Glutamatergic neuron (in vitro differentiated cells): ENCODE results near the gene CNEP1R1. TPM values are rescaled to one million over a fixed set of nuclear protein-coding genes. Genes with fewer than 3 reads are reported as not detected.

Experiments
- DNase-seq: peaks from one replicate; pipeline ENCODE4 v3.0.0; 2022
- H3K27ac Mint-ChIP-seq: one replicate; pipeline ENCODE4 v1.8.0; 2020; ENCODE audit warnings: mild to moderate bottlenecking, mixed read lengths, inconsistent platforms; ENCODE audit not compliant: unreplicated experiment
- H3K27me3 Mint-ChIP-seq: one replicate; pipeline ENCODE4 v1.8.0; 2020; ENCODE audit warnings: mild to moderate bottlenecking, moderate library complexity, mixed read lengths, inconsistent platforms; ENCODE audit not compliant: unreplicated experiment
- H3K36me3 Mint-ChIP-seq: one replicate; pipeline ENCODE4 v1.8.0; 2020; ENCODE audit warnings: mild to moderate bottlenecking, mixed read lengths, inconsistent platforms; ENCODE audit not compliant: unreplicated experiment
- H3K4me1 Mint-ChIP-seq: one replicate; pipeline ENCODE4 v1.8.0; 2020; ENCODE audit warnings: mild to moderate bottlenecking, low read depth, mixed read lengths, inconsistent platforms; ENCODE audit not compliant: unreplicated experiment
- H3K4me3 Mint-ChIP-seq: one replicate; pipeline ENCODE4 v1.8.0; 2020; ENCODE audit warnings: mild to moderate bottlenecking, mixed read lengths, inconsistent platforms; ENCODE audit not compliant: unreplicated experiment
- H3K9me3 Mint-ChIP-seq: one replicate; pipeline ENCODE4 v1.8.0; 2020; ENCODE audit warnings: mild to moderate bottlenecking, moderate library complexity, mixed read lengths, inconsistent platforms; ENCODE audit not compliant: unreplicated experiment
- total RNA-seq: library from RNA; stranded (reverse); fragmentation: NEBNext Ultra II Directional; extraction: Animal tissue kit (Norgen Biotek cat#: 25700); gene quantifications from one replicate; pipeline ENCODE4 v1.2.1, GENCODE V29; 2021; ENCODE audit not compliant: unreplicated experiment
- TF ChIP-seq, protein P1 (sequence below): fragments of 200-600 bp; sonication (generic); IDR thresholded peaks from one replicate; pipeline ENCODE4 v1.5.0; 2021; ENCODE audit not compliant: partially characterized antibody, unreplicated experiment

Gene CNEP1R1
- total RNA-seq, 1 donor from 2014 or later: 15.0 TPM

GRCh38 chr16:50056226-50056625 is 31.2 kb downstream of the CNEP1R1 start:
- H3K36me3 Mint-ChIP-seq: no peaks in the 10 kb centered on the region
- TF ChIP-seq, protein P1, sequence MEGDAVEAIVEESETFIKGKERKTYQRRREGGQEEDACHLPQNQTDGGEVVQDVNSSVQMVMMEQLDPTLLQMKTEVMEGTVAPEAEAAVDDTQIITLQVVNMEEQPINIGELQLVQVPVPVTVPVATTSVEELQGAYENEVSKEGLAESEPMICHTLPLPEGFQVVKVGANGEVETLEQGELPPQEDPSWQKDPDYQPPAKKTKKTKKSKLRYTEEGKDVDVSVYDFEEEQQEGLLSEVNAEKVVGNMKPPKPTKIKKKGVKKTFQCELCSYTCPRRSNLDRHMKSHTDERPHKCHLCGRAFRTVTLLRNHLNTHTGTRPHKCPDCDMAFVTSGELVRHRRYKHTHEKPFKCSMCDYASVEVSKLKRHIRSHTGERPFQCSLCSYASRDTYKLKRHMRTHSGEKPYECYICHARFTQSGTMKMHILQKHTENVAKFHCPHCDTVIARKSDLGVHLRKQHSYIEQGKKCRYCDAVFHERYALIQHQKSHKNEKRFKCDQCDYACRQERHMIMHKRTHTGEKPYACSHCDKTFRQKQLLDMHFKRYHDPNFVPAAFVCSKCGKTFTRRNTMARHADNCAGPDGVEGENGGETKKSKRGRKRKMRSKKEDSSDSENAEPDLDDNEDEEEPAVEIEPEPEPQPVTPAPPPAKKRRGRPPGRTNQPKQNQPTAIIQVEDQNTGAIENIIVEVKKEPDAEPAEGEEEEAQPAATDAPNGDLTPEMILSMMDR: peak; percentile 8
- H3K9me3 Mint-ChIP-seq: peaks cover 8% of the 10 kb centered on the region
- H3K4me3 Mint-ChIP-seq: no peak overlapping the region
- H3K27me3 Mint-ChIP-seq: peaks cover 4% of the 10 kb centered on the region
- H3K4me1 Mint-ChIP-seq: no peaks in the 10 kb centered on the region
- no peak for DNase-seq
- H3K27ac Mint-ChIP-seq: no peak overlapping the region

- Mint-ChIP-seq H3K27ac (no peak overlapping the region), H3K9me3 (peaks cover 5% of the 10 kb centered on the region), H3K27me3 (peaks cover 4% of the 10 kb centered on the region), H3K4me3 (no peak overlapping the region), H3K4me1 (no peaks in the 10 kb centered on the region), H3K36me3 (no peaks in the 10 kb centered on the region)
- no peak for DNase-seq
- TF ChIP-seq, protein P1: no peak
Measured at GRCh38 chr16:50058091-50058771, 33.2 kb downstream of the CNEP1R1 start.

DNA sequence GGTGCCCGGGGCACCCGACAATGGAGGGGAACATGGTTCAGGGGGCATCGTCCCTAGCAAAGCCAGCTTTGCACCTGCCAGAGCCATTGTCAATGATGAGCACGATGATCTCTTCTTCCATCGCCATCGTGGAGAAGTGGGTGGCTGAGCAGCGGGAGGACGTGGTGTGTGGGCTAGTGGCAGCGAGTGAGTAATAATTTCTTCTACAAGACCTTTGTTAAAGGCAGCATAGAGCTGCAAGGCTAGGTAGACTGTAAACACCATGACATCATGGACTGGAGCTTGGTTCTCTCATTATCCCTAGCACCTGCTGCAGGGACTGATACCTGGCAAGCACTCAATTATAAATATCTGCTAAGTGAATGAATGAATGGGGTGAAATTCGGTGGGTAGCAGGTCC is 34.1 kb downstream of the CNEP1R1 start:
- Mint-ChIP-seq H3K36me3 (no peaks in the 10 kb centered on the region), H3K4me1 (no peaks in the 10 kb centered on the region), H3K27me3 (peaks cover 4% of the 10 kb centered on the region), H3K9me3 (peaks cover 5% of the 10 kb centered on the region), H3K4me3 (no peak overlapping the region), H3K27ac (no peak overlapping the region)
- TF ChIP-seq, protein P1: no peak
- no peak for DNase-seq

DNA sequence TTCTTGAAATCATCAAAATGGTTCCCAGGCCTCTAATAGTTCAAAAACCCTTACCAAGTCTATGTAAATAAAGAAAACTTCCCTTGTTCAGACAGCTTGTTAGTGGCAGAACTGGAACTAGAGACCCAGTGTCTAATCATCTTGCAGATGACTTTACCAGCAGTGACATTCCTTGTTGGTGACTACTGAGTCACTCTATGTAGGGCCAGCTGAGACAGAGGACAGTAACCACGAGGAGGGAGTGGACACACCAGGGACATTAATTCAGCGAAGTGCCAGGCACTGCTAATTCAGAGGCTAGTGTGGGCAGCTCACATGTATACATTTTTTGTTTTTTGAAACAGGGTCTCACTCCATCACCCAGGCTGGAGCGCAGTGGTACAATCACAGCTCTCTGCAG is 34.6 kb downstream of the CNEP1R1 start:
- Mint-ChIP-seq H3K9me3 (peaks cover 5% of the 10 kb centered on the region), H3K36me3 (no peaks in the 10 kb centered on the region), H3K4me3 (no peak overlapping the region), H3K27ac (no peak overlapping the region), H3K4me1 (no peaks in the 10 kb centered on the region), H3K27me3 (peaks cover 4% of the 10 kb centered on the region)
- DNase-seq: no peak
- TF ChIP-seq, protein P1: no peak

DNA sequence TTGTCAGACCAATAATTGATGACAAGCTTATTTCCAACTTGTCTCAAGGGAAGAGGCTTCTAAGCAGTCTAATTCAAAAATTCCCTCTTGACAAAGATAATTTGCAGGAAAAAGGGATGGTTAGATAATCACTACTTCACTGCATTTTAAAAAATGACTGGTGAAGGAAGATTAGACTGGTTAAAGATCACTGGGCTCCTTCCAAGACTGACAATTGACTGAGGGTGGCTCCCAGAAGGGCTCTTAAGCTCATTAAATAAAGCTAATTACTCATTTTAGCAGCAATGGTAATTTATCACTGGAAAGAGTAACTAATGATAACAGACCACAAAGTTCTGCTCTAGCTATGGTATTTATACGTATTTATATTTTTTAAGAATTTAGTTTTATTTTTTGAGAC is 36.3 kb downstream of the CNEP1R1 start:
- DNase-seq: no peak
- H3K27me3 Mint-ChIP-seq: peaks cover 7% of the 10 kb centered on the region

More for the DNA sequence above, 36.3 kb downstream of the CNEP1R1 start:
- Mint-ChIP-seq H3K4me3 (no peak overlapping the region), H3K4me1 (no peaks in the 10 kb centered on the region), H3K36me3 (no peaks in the 10 kb centered on the region), H3K9me3 (peaks cover 8% of the 10 kb centered on the region), H3K27ac (no peak overlapping the region)
- TF ChIP-seq, protein P1: no peak
